ENCODE data around the gene C7orf33. TPM values are rescaled to one million over a fixed set of nuclear protein-coding genes. Genes with fewer than 3 reads are reported as not detected.

C7orf33 gene
- total RNA-seq, 2 donors from 2014 or later, result not detected

GRCh38 chr7:148598351-148598750 lies 7.8 kb downstream of the C7orf33 start:
- intact Hi-C loops (cut with DNase I), result no loop called here
- 52% methylated on average over 3 of the region's 3 CpGs for WGBS
- DNase-seq (ENCODE audit: low spot score), result no peak
- Histone ChIP-seq H3K9me3 (no peaks in the 10 kb centered on the region), H3K4me1 (replicated peaks) (no peaks in the 10 kb centered on the region), H3K27me3 (replicated peaks; ENCODE audit: insufficient read depth) (no peaks in the 10 kb centered on the region), H3K4me3 (no peak overlapping the region), H3K36me3 (no peaks in the 10 kb centered on the region), H3K27ac (no peak overlapping the region)
- TF ChIP-seq POLR2AphosphoS5 (IDR thresholded peaks at IDR 0.05) (no peak), POLR2A (IDR thresholded peaks at IDR 0.05) (no peak)
- TF ChIP-seq, protein P1, sequence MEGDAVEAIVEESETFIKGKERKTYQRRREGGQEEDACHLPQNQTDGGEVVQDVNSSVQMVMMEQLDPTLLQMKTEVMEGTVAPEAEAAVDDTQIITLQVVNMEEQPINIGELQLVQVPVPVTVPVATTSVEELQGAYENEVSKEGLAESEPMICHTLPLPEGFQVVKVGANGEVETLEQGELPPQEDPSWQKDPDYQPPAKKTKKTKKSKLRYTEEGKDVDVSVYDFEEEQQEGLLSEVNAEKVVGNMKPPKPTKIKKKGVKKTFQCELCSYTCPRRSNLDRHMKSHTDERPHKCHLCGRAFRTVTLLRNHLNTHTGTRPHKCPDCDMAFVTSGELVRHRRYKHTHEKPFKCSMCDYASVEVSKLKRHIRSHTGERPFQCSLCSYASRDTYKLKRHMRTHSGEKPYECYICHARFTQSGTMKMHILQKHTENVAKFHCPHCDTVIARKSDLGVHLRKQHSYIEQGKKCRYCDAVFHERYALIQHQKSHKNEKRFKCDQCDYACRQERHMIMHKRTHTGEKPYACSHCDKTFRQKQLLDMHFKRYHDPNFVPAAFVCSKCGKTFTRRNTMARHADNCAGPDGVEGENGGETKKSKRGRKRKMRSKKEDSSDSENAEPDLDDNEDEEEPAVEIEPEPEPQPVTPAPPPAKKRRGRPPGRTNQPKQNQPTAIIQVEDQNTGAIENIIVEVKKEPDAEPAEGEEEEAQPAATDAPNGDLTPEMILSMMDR (IDR thresholded peaks at IDR 0.05), result no peak

GRCh38 chr7:148605350-148605749 lies 14.8 kb downstream of the C7orf33 start:
- no peak overlapping the region for H3K27ac ChIP-seq
- no peak for DNase-seq (ENCODE audit: low spot score)
- H3K4me3 ChIP-seq, result no peak overlapping the region
- intact Hi-C loops (cut with DNase I), result no loop called here
- H3K4me1 ChIP-seq (replicated peaks), result no peaks in the 10 kb centered on the region
- TF ChIP-seq, protein P1 (IDR thresholded peaks at IDR 0.05), result no peak
- TF ChIP-seq POLR2AphosphoS5 (IDR thresholded peaks at IDR 0.05) (no peak), POLR2A (IDR thresholded peaks at IDR 0.05) (no peak)
- no peaks in the 10 kb centered on the region for H3K27me3 ChIP-seq (replicated peaks; ENCODE audit: insufficient read depth)
- H3K36me3 ChIP-seq, result no peaks in the 10 kb centered on the region
- WGBS, result 86% methylated on average over 2 of the region's 2 CpGs
- H3K9me3 ChIP-seq, result no peaks in the 10 kb centered on the region

DNA sequence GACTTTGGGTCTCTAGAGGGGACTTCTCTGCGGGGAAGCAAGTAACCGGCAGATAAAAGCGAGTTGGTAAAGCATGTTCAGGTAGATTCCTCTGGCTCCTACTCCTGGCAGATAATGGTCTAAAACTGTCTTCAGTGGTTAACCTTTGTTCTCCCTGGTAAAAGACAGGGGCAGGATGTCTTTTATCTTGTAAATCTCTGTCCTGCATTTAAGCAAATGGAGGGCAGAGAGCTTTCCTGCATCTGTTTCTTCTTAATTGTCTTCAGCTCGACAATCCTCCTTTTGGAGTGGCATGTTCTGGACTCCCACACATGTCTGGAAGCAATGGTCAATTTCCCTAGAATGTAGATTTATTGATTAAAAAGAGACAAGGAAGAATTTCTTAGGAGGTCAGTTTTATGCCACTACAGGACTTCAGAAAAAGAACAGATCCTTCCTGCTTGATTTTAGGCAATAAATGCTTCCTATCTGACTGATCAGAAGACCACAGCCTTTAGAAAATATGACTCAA lies 16.6 kb downstream of the C7orf33 start:
- Histone ChIP-seq H3K27ac (no peak overlapping the region), H3K27me3 (replicated peaks; ENCODE audit: insufficient read depth) (no peaks in the 10 kb centered on the region), H3K36me3 (no peaks in the 10 kb centered on the region), H3K9me3 (no peaks in the 10 kb centered on the region), H3K4me1 (replicated peaks) (no peaks in the 10 kb centered on the region), H3K4me3 (no peak overlapping the region)
- no peak for DNase-seq (ENCODE audit: low spot score)
- intact Hi-C loops (cut with DNase I), result no loop called here
- WGBS, result 23% methylated on average over 4 of the region's 4 CpGs
- no peak for TF ChIP-seq POLR2AphosphoS5 (IDR thresholded peaks at IDR 0.05)
- no peak for TF ChIP-seq POLR2A (IDR thresholded peaks at IDR 0.05)
- TF ChIP-seq, protein P1 (IDR thresholded peaks at IDR 0.05), result no peak

DNA sequence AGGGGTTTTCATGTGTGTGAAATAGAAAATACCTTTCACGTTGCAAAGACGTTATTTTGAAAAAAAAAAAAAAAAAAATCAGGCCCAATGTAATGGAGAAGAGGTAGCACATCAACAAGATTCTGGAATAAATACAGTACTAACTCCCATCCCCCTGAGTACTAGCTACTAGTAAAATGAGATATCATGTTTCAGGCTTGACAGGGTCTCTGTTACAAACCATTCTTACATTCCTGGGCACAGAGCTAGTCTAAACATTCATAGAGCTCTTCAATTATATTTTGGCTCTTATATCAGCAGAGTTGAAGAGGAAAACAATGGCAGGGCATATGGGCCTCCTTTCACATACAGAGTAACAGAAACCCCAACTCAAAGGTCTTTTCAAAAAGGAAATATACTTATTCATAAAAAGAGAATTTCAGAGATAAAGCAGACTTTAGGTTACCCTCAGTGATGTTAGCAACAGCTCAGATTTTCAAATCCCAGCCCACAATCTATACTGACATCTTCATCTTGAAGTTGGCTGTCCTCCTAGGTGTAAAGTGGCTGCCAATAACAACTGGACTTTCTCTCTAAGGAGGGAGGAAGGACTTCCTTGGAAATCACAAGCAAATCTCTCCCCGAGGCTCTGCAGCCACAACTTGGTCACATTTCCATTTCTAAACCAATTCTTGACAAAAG lies 18.6 kb downstream of the C7orf33 start:
- TF ChIP-seq POLR2AphosphoS5 (IDR thresholded peaks at IDR 0.05) (no peak), POLR2A (IDR thresholded peaks at IDR 0.05) (no peak)
- TF ChIP-seq, protein P1 (IDR thresholded peaks at IDR 0.05), result no peak
- no peak overlapping the region for H3K4me3 ChIP-seq
- no peaks in the 10 kb centered on the region for H3K4me1 ChIP-seq (replicated peaks)
- 24% methylated on average over 3 of the region's 3 CpGs for WGBS
- intact Hi-C loops (cut with DNase I), result no loop called here
- no peak for DNase-seq (ENCODE audit: low spot score)
- no peak overlapping the region for H3K27ac ChIP-seq
- no peaks in the 10 kb centered on the region for H3K27me3 ChIP-seq (replicated peaks; ENCODE audit: insufficient read depth)
- H3K9me3 ChIP-seq, result no peaks in the 10 kb centered on the region
- H3K36me3 ChIP-seq, result no peaks in the 10 kb centered on the region

- 93% methylated on average over 3 of the region's 4 CpGs for WGBS
- Histone ChIP-seq H3K27me3 (replicated peaks; ENCODE audit: insufficient read depth) (no peaks in the 10 kb centered on the region), H3K4me1 (replicated peaks) (no peaks in the 10 kb centered on the region), H3K4me3 (no peak overlapping the region), H3K27ac (no peak overlapping the region), H3K36me3 (no peaks in the 10 kb centered on the region), H3K9me3 (no peaks in the 10 kb centered on the region)
- TF ChIP-seq POLR2A (IDR thresholded peaks at IDR 0.05) (no peak), POLR2AphosphoS5 (IDR thresholded peaks at IDR 0.05) (no peak)
- TF ChIP-seq, protein P1 (IDR thresholded peaks at IDR 0.05), result no peak
- no peak for DNase-seq (ENCODE audit: low spot score)
- intact Hi-C loops (cut with DNase I), result no loop called here
Observed at GRCh38 chr7:148611692-148612091, 21.1 kb downstream of the C7orf33 start.
